GM20000 (cell line): ENCODE data around the gene GOLGA6L9.
"Not testable (repeated sequence)": the region's sequence is repeated elsewhere in the genome, so short reads cannot be mapped to it uniquely, and the experiment has no call there.

Experiments used
- DNase-seq: peaks from one replicate; pipeline ENCODE4 v3.0.0; 2012; ENCODE audit warnings: low spot score

Gene GOLGA6L9

DNA sequence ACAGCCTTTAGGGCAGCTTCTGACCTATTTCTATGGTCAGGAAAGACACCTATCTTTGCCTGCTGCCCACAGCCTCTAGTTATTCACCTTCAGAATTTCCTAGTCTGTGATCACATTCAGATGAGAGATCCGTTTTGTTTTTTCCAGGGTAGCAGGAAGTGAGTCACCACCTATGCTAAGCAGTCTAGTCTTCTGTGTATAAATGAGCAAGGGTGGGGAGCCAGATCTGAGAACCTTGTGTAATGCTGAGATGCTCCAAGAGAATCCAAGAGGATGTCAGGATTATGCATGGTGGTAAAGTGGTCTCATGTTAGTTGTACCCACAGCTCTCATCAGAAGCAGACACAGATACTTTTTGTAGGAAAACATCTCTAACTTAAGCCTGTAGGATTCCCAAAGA, 8.7 kb upstream of the GOLGA6L9 start:
- not testable (repeated sequence) for DNase-seq

DNA sequence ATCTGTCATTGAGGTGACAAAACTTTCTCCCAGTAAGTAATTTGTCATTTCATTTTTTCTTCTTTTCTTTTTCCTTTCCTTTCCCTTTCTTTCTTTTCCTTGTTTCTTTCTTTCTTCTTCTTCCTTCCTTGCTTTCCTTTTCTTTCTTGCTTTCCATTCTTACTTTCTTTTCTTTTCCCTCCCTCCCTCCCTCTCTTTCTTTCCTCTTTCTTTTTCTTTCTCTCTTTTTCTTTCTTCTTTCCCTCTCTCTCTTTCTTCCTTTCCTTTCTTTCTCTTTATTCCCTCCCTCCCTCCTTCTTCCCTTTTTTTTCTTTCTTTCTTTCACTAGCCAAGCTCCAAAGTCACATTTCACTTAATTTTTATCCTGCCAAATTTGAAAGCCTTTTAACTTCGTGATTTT, 2.5 kb upstream of the GOLGA6L9 start:
- not testable (repeated sequence) for DNase-seq

DNA sequence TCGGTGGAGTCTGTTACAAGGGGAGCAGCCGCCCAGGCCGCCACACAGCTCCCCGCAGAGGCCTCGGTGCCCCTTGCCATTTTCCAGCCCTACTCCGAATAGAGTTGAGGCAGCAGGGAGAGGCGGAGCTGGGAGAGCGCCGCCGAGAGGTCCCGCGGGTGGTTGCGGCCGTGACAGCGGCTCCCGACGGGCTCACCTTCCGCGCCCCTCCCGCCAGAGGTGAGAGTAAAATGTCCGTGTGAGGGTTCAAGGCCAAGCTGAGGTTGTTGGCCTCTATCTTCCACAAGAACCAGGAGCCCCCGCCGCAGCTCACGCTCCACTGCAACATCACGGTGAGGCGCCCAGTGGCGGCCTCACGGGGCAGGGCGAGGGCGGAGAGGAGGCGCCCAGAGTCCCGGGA, 15.8 kb downstream of the GOLGA6L9 start:
- DNase-seq = not testable (repeated sequence)

DNA sequence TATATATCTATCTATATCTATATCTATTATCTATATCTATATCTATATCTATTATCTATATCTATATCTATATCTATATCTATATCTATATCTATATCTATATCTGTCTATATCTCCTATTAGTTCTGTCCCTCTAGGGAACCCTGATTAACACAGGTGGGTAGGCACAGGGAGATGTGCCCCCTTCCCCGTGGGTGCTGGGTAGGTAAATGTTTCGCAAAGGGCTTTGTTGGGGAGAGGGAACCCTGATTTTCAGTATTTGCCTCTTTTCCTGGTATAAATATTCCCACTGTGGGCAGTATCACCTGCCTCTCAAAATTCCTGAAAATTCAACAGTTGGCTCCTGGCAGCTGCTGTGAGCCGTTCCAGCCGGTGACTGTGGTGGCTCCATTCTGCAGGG, 27.7 kb downstream of the GOLGA6L9 start:
- not testable (repeated sequence) for DNase-seq

DNA sequence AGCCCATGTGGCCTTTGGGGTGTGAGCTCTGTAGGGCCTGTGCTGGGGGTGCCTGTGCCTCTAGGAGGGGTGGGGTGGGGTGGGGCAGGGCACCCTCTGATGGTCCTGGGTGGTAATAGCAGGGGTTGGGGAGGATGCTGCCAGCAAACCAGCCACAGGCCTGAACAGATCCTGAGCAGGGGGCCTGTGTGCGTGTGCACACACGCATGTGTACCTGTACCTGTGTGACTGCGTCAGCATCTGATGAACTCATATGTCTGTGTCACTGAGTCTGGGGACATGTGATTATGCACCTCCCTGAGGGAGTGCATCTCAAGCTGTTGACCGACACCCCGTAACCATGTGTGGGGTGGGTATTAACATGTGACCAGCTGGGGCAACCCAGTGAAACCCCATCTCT, 36.0 kb downstream of the GOLGA6L9 start:
- not testable (repeated sequence) for DNase-seq

DNA sequence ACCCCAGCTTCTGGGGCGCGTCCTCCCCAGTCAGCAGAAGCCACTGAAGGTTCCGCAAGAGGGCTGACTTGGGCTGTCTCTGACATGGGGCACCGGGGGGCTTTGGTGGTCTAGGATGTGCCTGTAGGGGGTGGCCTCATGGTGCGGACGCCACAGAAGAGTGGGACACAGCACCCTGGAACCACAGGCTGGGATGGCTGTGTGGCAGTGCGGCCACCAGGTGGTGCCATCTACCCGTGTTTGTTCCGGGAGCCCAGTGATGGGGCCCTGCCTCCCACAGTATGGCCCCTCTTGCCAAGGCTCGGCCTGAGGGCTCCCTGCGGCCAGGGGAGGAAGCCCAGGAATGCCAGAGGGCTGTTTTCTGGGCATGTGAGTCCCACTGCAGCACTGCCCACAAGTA, 38.6 kb downstream of the GOLGA6L9 start:
- DNase-seq = not testable (repeated sequence)

DNA sequence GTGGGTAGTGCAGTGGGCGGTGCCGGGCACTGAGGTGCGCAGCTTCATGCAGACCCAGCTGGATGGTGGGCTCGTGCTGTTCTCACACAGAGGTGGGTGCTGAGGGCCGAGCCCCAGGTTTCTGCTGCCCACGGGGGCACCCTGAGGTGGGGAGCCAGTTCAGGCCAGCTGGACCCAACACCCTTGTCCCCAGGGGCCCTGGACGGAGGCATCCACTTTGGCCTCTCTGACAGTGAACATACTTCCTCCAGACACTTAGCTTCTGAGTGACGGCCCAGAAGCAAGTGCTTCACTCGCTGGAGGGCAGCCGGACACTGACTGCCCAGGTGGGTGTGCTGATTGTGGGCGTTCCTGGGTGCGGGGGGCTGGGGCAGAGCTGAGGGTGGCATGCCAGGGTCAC, 39.8 kb downstream of the GOLGA6L9 start:
- not testable (repeated sequence) for DNase-seq

DNA sequence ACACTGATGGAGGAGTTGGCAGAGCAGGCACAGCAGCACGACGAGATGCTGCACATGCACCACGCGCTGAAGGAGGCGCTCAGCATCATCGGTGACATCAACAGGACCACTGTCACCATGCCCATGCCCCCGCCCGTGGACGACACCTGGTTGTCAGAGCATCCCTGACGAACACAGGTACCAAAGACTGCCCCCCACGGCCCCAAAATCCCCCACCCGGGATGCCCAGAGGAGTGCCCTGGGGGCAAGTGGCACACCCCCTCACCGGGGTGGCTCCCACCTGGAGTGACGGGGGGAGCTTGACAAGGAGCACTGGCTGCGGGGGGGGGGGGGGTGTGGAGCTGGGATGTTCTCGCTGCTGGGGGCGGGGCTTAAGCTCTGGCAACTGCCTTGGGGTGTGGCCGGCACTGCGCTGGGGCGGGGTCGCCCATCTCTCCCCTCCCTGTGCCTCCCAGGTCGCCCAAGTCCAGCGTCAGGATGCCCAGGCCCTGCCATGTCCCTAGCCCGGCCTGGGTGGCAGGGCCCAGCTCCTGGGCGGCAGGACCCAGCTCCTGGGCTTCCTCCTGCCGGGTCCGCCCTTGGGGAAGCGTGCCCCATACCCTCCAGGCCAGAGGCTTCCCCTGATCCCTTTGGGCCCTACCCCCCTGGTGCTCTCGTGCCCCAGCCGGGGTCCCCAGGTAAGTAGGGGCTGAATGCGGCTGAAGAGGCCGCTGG, 42.8 kb downstream of the GOLGA6L9 start:
- DNase-seq = peak; percentile 0

DNA sequence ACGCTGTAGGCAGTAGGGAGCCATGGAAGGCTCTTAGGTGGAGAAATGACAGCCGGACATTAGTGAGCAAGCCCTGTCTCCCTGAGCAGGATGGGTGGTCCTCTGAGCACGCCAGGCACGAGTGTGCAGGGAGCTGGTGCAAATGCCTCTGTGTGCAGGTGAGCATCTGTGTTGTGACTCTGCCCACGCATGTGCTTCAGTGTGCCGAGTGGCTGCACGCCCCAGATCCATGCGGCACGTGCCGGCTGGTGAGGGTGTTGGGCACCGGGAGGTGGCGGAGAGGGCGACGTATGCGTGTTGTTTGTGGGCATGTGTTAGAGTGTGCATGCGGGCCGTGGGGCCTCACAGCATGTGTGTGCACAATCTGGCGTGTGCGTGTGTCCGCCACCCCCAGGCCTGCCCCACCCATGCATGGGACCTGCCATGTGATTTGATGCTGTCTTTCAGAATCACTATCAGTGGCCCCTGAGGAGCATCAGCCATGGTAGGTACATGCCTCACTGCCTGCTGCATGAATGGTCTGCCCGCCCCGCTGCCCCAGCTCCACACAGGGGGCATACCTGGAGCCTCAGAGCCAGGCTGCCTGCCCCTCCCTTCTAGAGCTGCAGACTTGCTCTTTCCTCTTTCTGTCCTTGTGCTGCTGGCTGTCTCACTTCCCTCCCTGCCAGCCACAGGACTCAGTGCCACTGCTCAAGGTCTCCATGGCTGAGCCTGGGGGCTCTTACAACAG, 45.1 kb downstream of the GOLGA6L9 start:
- not testable (repeated sequence) for DNase-seq

DNA sequence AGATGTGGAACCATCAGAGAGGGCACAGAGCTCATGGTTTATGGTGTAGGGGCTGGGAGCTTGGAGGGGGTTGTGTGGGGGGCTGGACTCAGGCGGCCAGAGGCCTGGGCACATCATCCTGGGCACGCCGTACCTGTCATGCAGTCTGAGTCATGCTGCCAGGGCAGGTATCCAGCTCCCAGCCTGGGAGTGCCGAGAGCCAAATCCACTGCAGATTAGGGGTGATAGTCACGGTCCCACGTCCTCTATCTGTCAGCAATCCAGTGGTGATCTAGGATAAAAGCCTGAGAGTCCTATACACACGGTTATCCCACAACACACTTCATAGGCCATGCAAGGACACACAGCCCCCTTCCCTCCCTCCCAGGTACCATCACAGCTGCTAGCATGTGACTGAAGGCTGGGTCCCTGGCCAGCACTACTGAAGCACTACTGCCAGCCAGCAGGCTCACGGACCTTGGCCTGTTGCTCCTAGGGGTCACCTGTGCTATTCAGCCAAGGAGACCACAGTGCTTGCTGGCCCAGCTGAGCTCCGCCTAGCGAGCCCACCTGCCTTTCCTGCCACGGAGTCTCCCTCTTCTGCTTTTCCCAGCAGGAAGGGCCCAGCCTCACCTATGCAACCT, 45.8 kb downstream of the GOLGA6L9 start:
- DNase-seq = not testable (repeated sequence)

DNA sequence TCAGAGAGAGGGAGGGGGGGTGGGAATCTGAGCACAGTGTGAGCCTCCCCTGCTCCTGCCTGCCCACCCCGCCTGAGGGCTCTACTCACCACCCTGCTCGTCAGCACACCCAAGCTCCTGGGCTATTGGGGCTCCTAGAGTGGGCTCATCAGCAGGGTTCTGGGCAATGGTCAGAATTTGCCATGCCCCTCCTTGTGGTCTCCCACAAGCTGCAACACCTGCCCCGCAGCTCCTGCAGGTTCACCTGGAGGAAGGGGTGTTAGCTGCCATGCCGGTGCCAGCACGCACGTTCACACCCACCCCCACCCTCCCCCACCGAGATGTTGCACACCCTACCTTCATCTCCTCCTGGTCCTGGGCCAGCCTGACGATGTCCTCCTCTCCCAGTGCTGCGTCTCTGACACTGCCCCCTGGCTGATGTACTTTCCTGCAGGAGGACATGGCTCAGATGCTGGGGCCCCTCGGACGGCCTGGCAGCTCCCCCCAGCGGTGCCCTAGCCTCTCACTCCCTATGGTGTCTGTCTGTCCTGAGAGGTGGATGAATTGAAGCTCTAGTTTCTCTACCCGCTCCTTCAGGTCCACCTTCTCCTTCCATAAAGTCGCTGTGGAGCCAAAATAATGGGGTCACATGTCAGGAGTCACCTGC, 47.2 kb downstream of the GOLGA6L9 start:
- not testable (repeated sequence) for DNase-seq

DNA sequence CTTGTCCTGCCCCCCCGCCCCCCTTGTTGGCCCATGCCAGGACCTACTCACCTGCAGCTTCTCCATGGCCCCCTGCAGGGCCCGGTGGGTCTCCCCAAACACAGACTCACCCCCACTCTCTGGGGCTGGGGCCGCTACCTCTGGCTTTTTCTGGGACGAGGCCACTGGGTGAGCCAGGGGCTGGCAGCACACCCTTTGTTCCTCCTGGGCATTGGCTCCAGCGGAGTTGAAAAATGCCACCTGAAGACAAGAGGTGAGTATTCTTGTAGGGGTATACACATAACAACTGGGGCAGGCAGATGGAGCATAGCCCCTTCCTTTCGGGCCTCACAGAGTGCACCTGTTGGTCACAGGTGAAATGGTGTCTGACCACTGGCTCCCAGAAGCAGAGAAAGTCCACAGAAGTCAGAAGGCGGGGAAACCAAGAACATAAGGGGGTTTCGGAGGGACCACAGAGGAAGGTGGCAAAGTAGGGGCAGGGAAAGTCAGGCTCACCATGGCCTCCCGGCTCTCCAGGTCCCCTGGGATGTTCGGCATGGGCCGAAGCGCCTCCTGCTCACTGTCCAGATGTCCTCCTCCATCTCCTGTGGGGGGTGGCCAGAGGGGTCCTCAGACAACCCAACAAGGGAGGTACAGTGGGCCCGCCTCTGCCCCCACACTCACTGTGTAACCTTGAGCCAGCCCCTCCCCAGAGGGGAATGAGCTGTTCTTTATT, 47.9 kb downstream of the GOLGA6L9 start:
- DNase-seq = not testable (repeated sequence)
